BLaER1 treated with 17β-estradiol and CSF1 and Interleukin-3, amounts not matched to agents 10 nM and 100 nM (cell line): ENCODE measurements around the gene WFIKKN1.
A peak's percentile ranks its signal among the peaks of the same experiment; 100 is the strongest.

Experiments used
- H3K27ac ChIP-seq, 11 experiments: shearing (Covaris generic); formaldehyde crosslinking; 2 replicates each; pipeline ENCODE4 v1.8.1; 2022
- H3K27me3 ChIP-seq, 11 experiments: shearing (Covaris generic); formaldehyde crosslinking; 2 replicates each; pipeline ENCODE4 v1.8.1; 2022
- H3K36me3 ChIP-seq, 11 experiments: shearing (Covaris generic); formaldehyde crosslinking; 2 replicates each; pipeline ENCODE4 v1.8.1; 2022
- H3K4me1 ChIP-seq, 10 experiments: shearing (Covaris generic); formaldehyde crosslinking; 2 replicates each; pipeline ENCODE4 v1.8.1; 2022
- H3K4me2 ChIP-seq, 11 experiments: shearing (Covaris generic); formaldehyde crosslinking; 2 replicates each; pipeline ENCODE4 v1.8.1; 2022
- H3K4me3 ChIP-seq, 10 experiments: shearing (Covaris generic); formaldehyde crosslinking; 2 replicates each; pipeline ENCODE4 v1.8.1; 2022
- H3K9ac ChIP-seq, 11 experiments: shearing (Covaris generic); formaldehyde crosslinking; 2 replicates each; pipeline ENCODE4 v1.8.1; 2022
- H3K9me3 ChIP-seq, 11 experiments: shearing (Covaris generic); formaldehyde crosslinking; replicated peaks in 1 of 11; 2 replicates each; pipeline ENCODE4 v1.8.1; 2022
- H4K20me1 ChIP-seq, 11 experiments: shearing (Covaris generic); formaldehyde crosslinking; 2 replicates each; pipeline ENCODE4 v1.8.1; 2022
- Cebpa-rat ChIP-seq, 11 experiments: shearing (Covaris generic); IDR thresholded peaks; 2 replicates each; pipeline ENCODE4 v1.8.1; 2022

The WFIKKN1 gene

DNA sequence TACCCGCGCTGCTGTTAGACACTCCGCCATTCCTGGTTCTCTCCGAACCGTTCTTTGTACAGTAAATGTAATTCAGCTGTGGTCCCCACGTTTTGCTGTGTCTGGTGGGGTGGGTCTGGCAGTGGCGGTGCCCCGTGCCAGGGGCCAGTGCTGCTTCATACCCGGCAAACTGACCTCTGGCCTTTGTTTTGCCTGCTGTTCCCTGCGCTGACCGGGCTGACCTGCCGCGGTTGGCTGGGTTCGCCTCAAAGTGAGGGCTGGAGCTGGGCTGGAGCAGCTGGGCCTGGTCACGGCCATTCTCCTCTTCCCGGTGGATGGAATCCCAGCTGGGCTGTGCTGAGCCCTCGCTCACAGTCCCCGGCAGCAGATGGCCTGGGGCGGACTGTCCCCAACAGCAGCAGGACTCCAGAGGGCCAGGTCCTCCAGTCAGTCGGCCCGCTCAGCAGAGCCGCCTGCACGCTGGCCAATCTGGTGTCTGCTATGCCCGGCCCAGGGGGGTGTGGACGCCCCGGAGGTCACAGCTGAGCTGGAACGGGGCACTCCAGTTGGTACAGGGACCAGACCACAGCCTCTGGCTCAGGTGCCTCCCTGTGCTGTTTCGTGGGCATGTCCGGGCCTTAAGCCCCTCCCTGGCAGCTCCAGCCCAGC is 1.5 kb upstream of the WFIKKN1 start:
- no peak overlapping the region for H3K4me2 ChIP-seq
- peaks cover 4 to 95% (median 62%) of the 10 kb centered on the region in 11 experiments; a peak in 20 of 22 replicates for H4K20me1 ChIP-seq
- H3K9ac ChIP-seq = peak overlapping the region in 1 of 11 experiments; percentile 5; a peak in 1 of 22 replicates
- peaks cover 23 to 46% (median 33%) of the 10 kb centered on the region in 10 experiments for H3K4me1 ChIP-seq
- no peak overlapping the region for H3K4me3 ChIP-seq
- no peaks in the 10 kb centered on the region for H3K9me3 ChIP-seq
- H3K27me3 ChIP-seq = no peaks in the 10 kb centered on the region
- H3K27ac ChIP-seq = no peak overlapping the region
- peaks cover 20 to 67% (median 56%) of the 10 kb centered on the region in 11 experiments for H3K36me3 ChIP-seq
- TF ChIP-seq Cebpa-rat (IDR thresholded peaks at IDR 0.05) = no peak

DNA sequence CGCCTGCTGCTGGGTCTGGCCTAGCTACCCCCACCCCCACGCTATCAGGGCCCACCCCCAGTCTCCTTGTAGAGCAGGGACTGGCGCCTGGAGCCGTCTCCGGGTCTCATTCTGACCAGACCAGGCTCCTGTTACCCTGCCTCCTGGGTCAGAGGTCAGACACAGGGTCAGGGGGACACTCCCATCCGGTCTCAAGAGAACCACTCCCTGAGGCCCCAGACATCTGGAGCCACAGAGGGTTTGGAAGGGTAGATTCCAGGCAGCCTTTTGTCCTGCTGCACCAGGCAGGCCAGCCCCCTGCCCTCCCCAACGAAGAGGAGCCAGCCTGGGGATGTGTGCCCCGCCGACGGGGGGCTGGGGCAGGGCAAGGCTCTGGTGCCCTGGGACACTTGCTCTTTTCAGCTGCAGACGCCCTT is 944 bp upstream of the WFIKKN1 start:
- no peak overlapping the region for H3K4me3 ChIP-seq
- H3K9me3 ChIP-seq = no peaks in the 10 kb centered on the region
- H3K27ac ChIP-seq = no peak overlapping the region
- peak overlapping the region in 3 of 11 experiments; percentile 49 to 53 (median 50); a peak in 5 of 22 replicates for H3K9ac ChIP-seq
- peaks cover 4 to 95% (median 62%) of the 10 kb centered on the region in 11 experiments; a peak in 20 of 22 replicates for H4K20me1 ChIP-seq
- H3K4me2 ChIP-seq = peak overlapping the region in 7 of 11 experiments; percentile 19 to 64 (median 51); a peak in 5 of 22 replicates
- no peak for TF ChIP-seq Cebpa-rat (IDR thresholded peaks at IDR 0.05)
- H3K27me3 ChIP-seq = no peaks in the 10 kb centered on the region
- peaks cover 23 to 47% (median 33%) of the 10 kb centered on the region in 10 experiments for H3K4me1 ChIP-seq
- H3K36me3 ChIP-seq = peaks cover 21 to 72% (median 59%) of the 10 kb centered on the region in 11 experiments

DNA sequence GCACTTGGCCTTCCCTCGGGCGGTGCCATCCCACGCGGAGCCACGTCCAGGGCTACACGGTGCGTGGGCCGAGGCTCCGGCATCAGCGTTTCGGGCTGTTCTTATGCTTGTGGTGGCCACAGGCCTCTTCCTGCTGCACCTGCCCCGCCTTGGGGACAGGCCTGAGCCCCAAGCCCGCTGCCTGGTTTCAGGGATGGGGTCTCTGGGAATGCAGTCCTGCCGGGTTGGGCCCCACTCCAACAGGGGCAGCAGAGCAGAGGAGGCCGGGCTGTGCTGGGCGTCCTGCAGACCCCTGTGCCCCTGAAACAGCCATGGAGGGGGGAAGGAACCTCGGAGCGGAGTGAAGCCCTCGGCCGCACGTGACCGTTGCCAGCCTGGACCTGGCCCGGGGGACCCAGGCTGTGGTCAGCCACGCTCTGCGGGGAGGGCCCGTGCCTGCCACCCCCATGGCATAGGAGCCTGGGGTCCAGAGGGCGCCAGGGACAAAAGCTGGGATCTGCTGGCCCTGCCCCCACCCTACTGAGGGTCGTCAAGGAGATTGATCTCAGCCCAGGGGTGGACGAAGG is 453 bp upstream of the WFIKKN1 start:
- H3K4me3 ChIP-seq = no peak overlapping the region
- peaks cover 1 to 95% (median 62%) of the 10 kb centered on the region in 11 experiments; a peak in 20 of 22 replicates for H4K20me1 ChIP-seq
- H3K27ac ChIP-seq = no peak overlapping the region
- peaks cover 23 to 52% (median 34%) of the 10 kb centered on the region in 10 experiments for H3K4me1 ChIP-seq
- TF ChIP-seq Cebpa-rat (IDR thresholded peaks at IDR 0.05) = no peak
- H3K27me3 ChIP-seq = no peaks in the 10 kb centered on the region
- no peaks in the 10 kb centered on the region for H3K9me3 ChIP-seq
- peak overlapping the region in 6 of 11 experiments; percentile 7 to 58 (median 50); a peak in 8 of 22 replicates for H3K9ac ChIP-seq
- H3K36me3 ChIP-seq = peaks cover 21 to 70% (median 59%) of the 10 kb centered on the region in 11 experiments
- H3K4me2 ChIP-seq = peak overlapping the region in 10 of 11 experiments; percentile 19 to 64 (median 50); a peak in 14 of 22 replicates

DNA sequence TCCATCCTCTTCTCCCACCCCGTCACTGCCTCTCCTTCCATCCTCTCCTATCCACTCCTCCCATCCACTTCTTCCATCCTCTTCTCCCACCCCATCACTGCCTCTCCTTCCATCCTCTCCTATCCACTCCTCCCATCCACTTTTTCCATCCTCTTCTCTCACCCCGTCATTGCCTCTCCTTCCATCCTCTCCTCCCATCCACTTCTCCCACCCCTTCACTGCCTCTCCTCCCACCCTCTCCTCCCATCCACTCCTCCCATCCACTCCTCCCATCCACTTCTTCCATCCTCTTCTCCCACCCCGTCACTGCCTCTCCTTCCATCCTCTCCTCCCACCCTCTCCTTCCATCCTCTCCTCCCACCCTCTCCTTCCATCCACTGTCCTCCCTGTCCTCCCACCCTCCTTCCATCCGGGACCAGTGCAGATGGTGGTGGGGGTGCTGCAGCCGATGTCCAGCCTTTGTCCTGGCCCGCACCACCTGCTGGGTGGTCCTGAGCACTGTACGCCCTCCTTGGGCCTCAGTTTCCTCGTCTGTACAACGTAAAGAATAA is 1.1 kb downstream of the WFIKKN1 start:
- Histone ChIP-seq H3K4me3 (no peak overlapping the region), H3K4me1 (peaks cover 24 to 44% (median 31%) of the 10 kb centered on the region in 10 experiments), H3K4me2 (no peak overlapping the region), H3K9ac (no peak overlapping the region), H3K36me3 (peaks cover 21 to 55% (median 44%) of the 10 kb centered on the region in 11 experiments; a peak in 21 of 22 replicates), H4K20me1 (peaks cover 0 to 84% (median 53%) of the 10 kb centered on the region in 11 experiments; a peak in 19 of 22 replicates), H3K27me3 (no peaks in the 10 kb centered on the region), H3K27ac (no peak overlapping the region), H3K9me3 (no peaks in the 10 kb centered on the region)
- no peak for TF ChIP-seq Cebpa-rat (IDR thresholded peaks at IDR 0.05)

DNA sequence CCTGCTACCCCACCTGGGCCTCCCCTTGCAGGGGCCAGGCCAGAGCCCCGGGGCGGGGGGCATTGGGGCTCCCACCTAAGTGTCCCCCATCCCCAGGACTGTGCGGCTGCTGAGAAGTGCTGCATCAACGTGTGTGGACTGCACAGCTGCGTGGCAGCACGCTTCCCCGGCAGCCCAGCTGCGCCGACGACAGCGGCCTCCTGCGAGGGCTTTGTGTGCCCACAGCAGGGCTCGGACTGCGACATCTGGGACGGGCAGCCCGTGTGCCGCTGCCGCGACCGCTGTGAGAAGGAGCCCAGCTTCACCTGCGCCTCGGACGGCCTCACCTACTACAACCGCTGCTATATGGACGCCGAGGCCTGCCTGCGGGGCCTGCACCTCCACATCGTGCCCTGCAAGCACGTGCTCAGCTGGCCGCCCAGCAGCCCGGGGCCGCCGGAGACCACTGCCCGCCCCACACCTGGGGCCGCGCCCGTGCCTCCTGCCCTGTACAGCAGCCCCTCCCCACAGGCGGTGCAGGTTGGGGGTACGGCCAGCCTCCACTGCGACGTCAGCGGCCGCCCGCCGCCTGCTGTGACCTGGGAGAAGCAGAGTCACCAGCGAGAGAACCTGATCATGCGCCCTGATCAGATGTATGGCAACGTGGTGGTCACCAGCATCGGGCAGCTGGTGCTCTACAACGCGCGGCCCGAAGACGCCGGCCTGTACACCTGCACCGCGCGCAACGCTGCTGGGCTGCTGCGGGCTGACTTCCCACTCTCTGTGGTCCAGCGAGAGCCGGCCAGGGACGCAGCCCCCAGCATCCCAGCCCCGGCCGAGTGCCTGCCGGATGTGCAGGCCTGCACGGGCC is 1.9 kb downstream of the WFIKKN1 start:
- Histone ChIP-seq H3K4me1 (peaks cover 29 to 42% (median 35%) of the 10 kb centered on the region in 10 experiments), H3K4me2 (no peak overlapping the region)

DNA sequence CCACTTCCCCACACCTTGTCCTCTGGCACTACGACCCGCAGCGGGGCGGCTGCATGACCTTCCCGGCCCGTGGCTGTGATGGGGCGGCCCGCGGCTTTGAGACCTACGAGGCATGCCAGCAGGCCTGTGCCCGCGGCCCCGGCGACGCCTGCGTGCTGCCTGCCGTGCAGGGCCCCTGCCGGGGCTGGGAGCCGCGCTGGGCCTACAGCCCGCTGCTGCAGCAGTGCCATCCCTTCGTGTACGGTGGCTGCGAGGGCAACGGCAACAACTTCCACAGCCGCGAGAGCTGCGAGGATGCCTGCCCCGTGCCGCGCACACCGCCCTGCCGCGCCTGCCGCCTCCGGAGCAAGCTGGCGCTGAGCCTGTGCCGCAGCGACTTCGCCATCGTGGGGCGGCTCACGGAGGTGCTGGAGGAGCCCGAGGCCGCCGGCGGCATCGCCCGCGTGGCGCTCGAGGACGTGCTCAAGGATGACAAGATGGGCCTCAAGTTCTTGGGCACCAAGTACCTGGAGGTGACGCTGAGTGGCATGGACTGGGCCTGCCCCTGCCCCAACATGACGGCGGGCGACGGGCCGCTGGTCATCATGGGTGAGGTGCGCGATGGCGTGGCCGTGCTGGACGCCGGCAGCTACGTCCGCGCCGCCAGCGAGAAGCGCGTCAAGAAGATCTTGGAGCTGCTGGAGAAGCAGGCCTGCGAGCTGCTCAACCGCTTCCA is 2.7 kb downstream of the WFIKKN1 start:
- H3K4me2 ChIP-seq = no peak overlapping the region
- no peaks in the 10 kb centered on the region for H3K9me3 ChIP-seq
- H3K27ac ChIP-seq = no peak overlapping the region
- H3K4me1 ChIP-seq = peaks cover 36 to 46% (median 41%) of the 10 kb centered on the region in 10 experiments
- peaks cover 15 to 38% (median 31%) of the 10 kb centered on the region in 11 experiments; a peak in 21 of 22 replicates for H3K36me3 ChIP-seq
- H3K27me3 ChIP-seq = no peaks in the 10 kb centered on the region
- no peak for TF ChIP-seq Cebpa-rat (IDR thresholded peaks at IDR 0.05)
- peaks cover 0 to 68% (median 49%) of the 10 kb centered on the region in 11 experiments; a peak in 19 of 22 replicates for H4K20me1 ChIP-seq
- no peak overlapping the region for H3K4me3 ChIP-seq
- H3K9ac ChIP-seq = 0 out of 22 replicates have a peak overlapping the region, but pooled peaks of 1 of the 11 experiments have one; percentile 23

More for the DNA sequence above, 1.9 kb downstream of the WFIKKN1 start:
- no peaks in the 10 kb centered on the region for H3K27me3 ChIP-seq
- TF ChIP-seq Cebpa-rat (IDR thresholded peaks at IDR 0.05) = no peak
- H4K20me1 ChIP-seq = peaks cover 0 to 76% (median 53%) of the 10 kb centered on the region in 11 experiments; a peak in 19 of 22 replicates
- no peak overlapping the region for H3K4me3 ChIP-seq
- no peak overlapping the region for H3K27ac ChIP-seq
- H3K9me3 ChIP-seq = no peaks in the 10 kb centered on the region
- peaks cover 15 to 46% (median 36%) of the 10 kb centered on the region in 11 experiments; a peak in 21 of 22 replicates for H3K36me3 ChIP-seq
- no peak overlapping the region for H3K9ac ChIP-seq

DNA sequence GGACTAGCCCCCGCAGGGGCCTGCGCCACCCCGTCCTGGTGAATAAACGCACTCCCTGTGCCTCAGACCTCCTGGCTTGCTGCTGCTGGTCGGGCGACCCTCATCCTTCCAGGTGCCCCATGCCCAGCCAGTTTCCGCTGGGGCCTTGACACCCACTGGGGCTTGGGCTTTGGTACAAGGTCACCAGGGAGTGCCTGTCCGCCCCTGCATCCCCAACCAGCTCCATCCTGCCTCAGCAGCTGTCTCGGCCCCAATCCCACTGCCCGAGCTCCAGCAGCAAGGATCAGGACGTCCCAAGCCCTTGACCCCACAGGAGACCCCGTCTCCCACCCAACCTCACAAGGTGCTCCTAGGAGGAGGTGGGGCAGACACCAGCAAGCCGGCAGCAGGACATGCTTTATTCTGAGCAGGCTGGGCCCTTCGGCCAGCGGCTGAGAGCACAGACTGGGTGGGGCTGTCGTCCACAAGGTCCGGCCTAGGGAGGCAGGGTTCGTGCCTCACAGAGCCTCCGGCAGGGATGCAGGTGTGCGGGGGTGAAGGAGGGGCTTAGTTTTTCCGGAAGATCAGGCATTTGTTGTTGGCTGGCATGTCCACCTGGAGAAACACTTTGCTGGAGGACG is 3.4 kb downstream of the WFIKKN1 start:
- no peaks in the 10 kb centered on the region for H3K9me3 ChIP-seq
- H3K27ac ChIP-seq = no peak overlapping the region
- peak overlapping the region in 8 of 11 experiments; percentile 82 to 97 (median 91); a peak in 11 of 22 replicates for H3K4me2 ChIP-seq
- no peak for TF ChIP-seq Cebpa-rat (IDR thresholded peaks at IDR 0.05)
- H3K36me3 ChIP-seq = peaks cover 15 to 32% (median 25%) of the 10 kb centered on the region in 11 experiments; a peak in 21 of 22 replicates
- H3K9ac ChIP-seq = peak overlapping the region in 9 of 11 experiments; percentile 82 to 94 (median 91); a peak in 11 of 22 replicates
- peaks cover 43 to 53% (median 47%) of the 10 kb centered on the region in 10 experiments for H3K4me1 ChIP-seq
- no peaks in the 10 kb centered on the region for H3K27me3 ChIP-seq
- H3K4me3 ChIP-seq = peak overlapping the region in 4 of 10 experiments; percentile 85 to 98 (median 90); a peak in 3 of 20 replicates
- peaks cover 0 to 61% (median 44%) of the 10 kb centered on the region in 11 experiments; a peak in 19 of 22 replicates for H4K20me1 ChIP-seq
